Lung (tissue), 12 donors: ENCODE data around the gene GH1. TPM values are rescaled to one million over a fixed set of nuclear protein-coding genes. Genes with fewer than 3 reads are reported as not detected.
A peak's percentile ranks its signal among the peaks of the same experiment; 100 is the strongest.
"Not testable (repeated sequence)": the region's sequence is repeated elsewhere in the genome, so short reads cannot be mapped to it uniquely, and the experiment has no call there.

Source experiments
- ATAC-seq: fragments of 200-7000 bp; cut with Tn5 transposase; one replicate; pipeline ENCODE4 v1.9.1; 2020; ENCODE audit warnings: moderate number of reproducible peaks; ENCODE audit not compliant: insufficient read depth, low FRiP score
- DNase-seq, 3 donors: peaks; one replicate each; pipeline ENCODE4 v3.0.0-alpha.2; 2013 to 2017
- H3K27ac ChIP-seq, 2 donors: one replicate each; pipeline ENCODE4 v1.5.1; 2013; ENCODE audit warnings: mild to moderate bottlenecking in 2 of 2, moderate library complexity in 2 of 2, control low read depth in 1 of 2, inconsistent platforms in 1 of 2, low read depth in 1 of 2, low read length in 1 of 2
- H3K27me3 ChIP-seq, 3 donors: one replicate each; pipeline ENCODE4 v1.5.1; 2013; ENCODE audit warnings: low read length in 2 of 3; ENCODE audit not compliant: control insufficient read depth in 3 of 3, insufficient read depth in 3 of 3
- H3K36me3 ChIP-seq, 4 donors: one replicate each; pipeline ENCODE4 v1.5.1; 2013; ENCODE audit warnings: low read length in 4 of 4, mild to moderate bottlenecking in 1 of 4, moderate library complexity in 1 of 4; ENCODE audit not compliant: control insufficient read depth in 4 of 4, insufficient read depth in 4 of 4
- H3K4me1 ChIP-seq, 5 donors: one replicate each; pipeline ENCODE4 v1.5.1; 2013; ENCODE audit warnings: low read length in 5 of 5, mild to moderate bottlenecking in 2 of 5, moderate library complexity in 1 of 5; ENCODE audit not compliant: control insufficient read depth in 5 of 5, insufficient read depth in 5 of 5
- H3K4me3 ChIP-seq: one replicate; pipeline ENCODE4 v1.5.1; 2013; ENCODE audit warnings: mild to moderate bottlenecking, control low read depth, moderate library complexity
- H3K9ac ChIP-seq, 2 donors: one replicate each; pipeline ENCODE4 v1.5.1; 2013; ENCODE audit warnings: low read length in 2 of 2, control low read depth in 1 of 2; ENCODE audit not compliant: insufficient read depth in 1 of 2
- H3K9me3 ChIP-seq, 4 donors: one replicate each; pipeline ENCODE4 v1.5.1; 2013; ENCODE audit warnings: low read length in 3 of 4, mild to moderate bottlenecking in 1 of 4, moderate library complexity in 1 of 4; ENCODE audit not compliant: control insufficient read depth in 4 of 4, insufficient read depth in 3 of 4
- CTCF ChIP-seq: IDR thresholded peaks from 2 replicates; pipeline ENCODE4 v1.5.1; 2012; ENCODE audit warnings: mild to moderate bottlenecking; ENCODE audit errors: control extremely low read depth, extremely low read depth
- WGBS, 2 donors: extraction: QIAGEN DNeasy Blood & Tissue Kit; methylation state at CpG; one replicate each; pipeline ENCODE4 v1.1.7; 2013; 5-methylcytosine and 5-hydroxymethylcytosine counted together
- polyA plus RNA-seq, 2 donors: library from polyadenylated mRNA; stranded (reverse); fragments of 200-250 nt; gene quantifications; one replicate each; pipeline ENCODE4 v1.2.1, GENCODE V29; 2013
- total RNA-seq, 2 donors: library from RNA; depleted of rRNA in 1 of 2; stranded (reverse); fragments of >200 nt in 1 of 2; gene quantifications; one replicate each; pipeline ENCODE4 v1.2.1, GENCODE V29; 2014 to 2021
- donor health status: control.
- donor health status: control.
- donor health status: Bipolar disorder and iron deficiency.
- donor health status: healthy.
- donor health status: DM: yes; HTN: yes; CAD: no.

GH1 gene
- total and polyA plus RNA-seq, 4 donors: not detected

- H3K27me3 ChIP-seq: no peaks in the 10 kb centered on the region
- TF ChIP-seq CTCF: no peak
- ATAC-seq (no peak), DNase-seq (no peak)
- H3K9ac ChIP-seq: peak overlapping the region in 1 of 2 donors; percentile 49
- H3K4me3 ChIP-seq: no peak overlapping the region
- H3K9me3 ChIP-seq: no peaks in the 10 kb centered on the region
- peaks cover 0 to 3% (median 0%) of the 10 kb centered on the region in 4 donors for H3K36me3 ChIP-seq
- WGBS, 2 donors: 85 to 94% methylated on average over 12 of the region's 12 CpGs
- H3K27ac ChIP-seq: no peak overlapping the region
- H3K4me1 ChIP-seq: no peaks in the 10 kb centered on the region
Observed at GRCh38 chr17:63916566-63917185, 2.0 kb downstream of the GH1 start.

- H3K9ac ChIP-seq, DNase-seq, ATAC-seq, H3K4me3 ChIP-seq, H3K27ac ChIP-seq, H3K9me3 ChIP-seq, H3K27me3 ChIP-seq, H3K36me3 ChIP-seq, H3K4me1 ChIP-seq: not testable (repeated sequence)
- 72% methylated on average over 10 of the region's 10 CpGs for WGBS, 2 donors
Observed at GRCh38 chr17:63915753-63916152, 2.9 kb downstream of the GH1 start.

- H3K27ac ChIP-seq: no peak overlapping the region
- no peak overlapping the region for H3K9ac ChIP-seq
- peaks cover 0 to 4% (median 3%) of the 10 kb centered on the region in 3 donors for H3K27me3 ChIP-seq
- no peaks in the 10 kb centered on the region for H3K9me3 ChIP-seq
- ATAC-seq: no peak
- H3K4me3 ChIP-seq: no peak overlapping the region
- 95 to 97% methylated on average over 7 of the region's 7 CpGs for WGBS, 2 donors
- DNase-seq: no peak
- TF ChIP-seq CTCF: no peak
- peaks cover 0 to 3% (median 0%) of the 10 kb centered on the region in 4 donors for H3K36me3 ChIP-seq
- H3K4me1 ChIP-seq: no peaks in the 10 kb centered on the region
Observed at GRCh38 chr17:63914471-63914870, 4.2 kb downstream of the GH1 start.

- peak in 2 of 3 donors; percentile 19 to 42 for DNase-seq
- peaks cover 0 to 2% (median 0%) of the 10 kb centered on the region in 4 donors for H3K36me3 ChIP-seq
- H3K27me3 ChIP-seq: peaks cover 0 to 4% (median 3%) of the 10 kb centered on the region in 3 donors
- TF ChIP-seq CTCF: peak; percentile 29
- WGBS, 2 donors: 36 to 62% methylated on average over 6 to 8 of the region's 8 CpGs
- no peaks in the 10 kb centered on the region for H3K4me1 ChIP-seq
- no peak overlapping the region for H3K9ac ChIP-seq
- no peaks in the 10 kb centered on the region for H3K9me3 ChIP-seq
- no peak for ATAC-seq
- H3K27ac ChIP-seq: no peak overlapping the region
- H3K4me3 ChIP-seq: no peak overlapping the region
Observed at GRCh38 chr17:63911657-63912100, 7.0 kb downstream of the GH1 start.
